Thyroid gland (tissue), 4 donors: Measurements from ENCODE around the gene DENND5A. TPM values are rescaled to one million over a fixed set of nuclear protein-coding genes. Genes with fewer than 3 reads are reported as not detected.
"Not testable (repeated sequence)": the region's sequence is repeated elsewhere in the genome, so short reads cannot be mapped to it uniquely, and the experiment has no call there.

Experiments used
- DNase-seq, 2 donors: peaks; one replicate each; pipeline ENCODE4 v3.0.0-alpha.2; 2019
- H3K27ac ChIP-seq, 3 donors: fragments of 200-600 bp; sonication (generic); 1 replicate in 2 of 3; 2 replicates in 1 of 3; pipeline ENCODE4 v1.5.1; 2016 to 2019; ENCODE audit warnings: mild to moderate bottlenecking in 1 of 3, moderate library complexity in 1 of 3
- H3K27me3 ChIP-seq: fragments of 200-600 bp; sonication (generic); one replicate; pipeline ENCODE4 v1.5.1; 2019
- H3K36me3 ChIP-seq, 2 donors: fragments of 200-600 bp; sonication (generic); one replicate each; pipeline ENCODE4 v1.5.1; 2016 to 2019
- H3K4me1 ChIP-seq, 2 donors: fragments of 200-600 bp; sonication (generic); one replicate each; pipeline ENCODE4 v1.5.1; 2017 to 2019
- H3K4me3 ChIP-seq, 3 donors: fragments of 200-600 bp; sonication (generic); replicated peaks in 1 of 3; 1 replicate in 2 of 3; 2 replicates in 1 of 3; pipeline ENCODE4 v1.5.1; 2016; ENCODE audit warnings: mild to moderate bottlenecking in 1 of 3
- H3K9me3 ChIP-seq: fragments of 200-600 bp; sonication (generic); one replicate; pipeline ENCODE4 v1.5.1; 2017
- POLR2A ChIP-seq, 2 donors: fragments of 450-650 bp; IDR thresholded peaks; one replicate each; pipeline ENCODE4 v1.6.1; 2017; ENCODE audit warnings: antibody characterized with exemption in 2 of 2, mild to moderate bottlenecking in 2 of 2, moderate library complexity in 1 of 2
- WGBS, 2 donors: methylation state at CpG; one replicate each; pipeline ENCODE4 v1.1.5; 2017; 5-methylcytosine and 5-hydroxymethylcytosine counted together
- intact Hi-C: fragments of 100-400 bp; cut with DNase I; formaldehyde crosslinking; loops from one replicate; pipeline ENCODE4 v1.15.1; 2023
- total RNA-seq, 4 donors: library from RNA; depleted of rRNA; stranded (reverse); fragments of >200 nt; gene quantifications; one replicate each; pipeline ENCODE4 v1.2.3, GENCODE V29; 2016
- TF ChIP-seq, protein P1 (sequence below), 6 experiments: fragments of 200-600 bp in 3 of 6; fragments of 450-650 bp in 3 of 6; sonication (generic) in 3 of 6; IDR thresholded peaks; one replicate each; pipeline ENCODE4 v1.5.1; 2016 to 2019; ENCODE audit warnings: antibody characterized with exemption in 6 of 6, mild to moderate bottlenecking in 2 of 6, inconsistent platforms in 1 of 6, moderate library complexity in 1 of 6

Gene DENND5A
- total RNA-seq, 4 donors from 2014 or later: 45.6 to 80.8 (median 59.3) TPM

GRCh38 chr11:9214765-9215164 lies 50.4 kb downstream of the DENND5A start:
- Histone ChIP-seq H3K36me3 (no peaks in the 10 kb centered on the region), H3K4me1 (peaks cover 0 to 7% of the 10 kb centered on the region in 2 donors), H3K9me3 (no peaks in the 10 kb centered on the region), H3K27me3 (no peaks in the 10 kb centered on the region), H3K4me3 (no peak overlapping the region), H3K27ac (no peak overlapping the region)
- 93 to 94% methylated on average over 5 of the region's 5 CpGs for WGBS, 2 donors
- intact Hi-C loops: no loop called here
- no peak for DNase-seq
- TF ChIP-seq, protein P1, sequence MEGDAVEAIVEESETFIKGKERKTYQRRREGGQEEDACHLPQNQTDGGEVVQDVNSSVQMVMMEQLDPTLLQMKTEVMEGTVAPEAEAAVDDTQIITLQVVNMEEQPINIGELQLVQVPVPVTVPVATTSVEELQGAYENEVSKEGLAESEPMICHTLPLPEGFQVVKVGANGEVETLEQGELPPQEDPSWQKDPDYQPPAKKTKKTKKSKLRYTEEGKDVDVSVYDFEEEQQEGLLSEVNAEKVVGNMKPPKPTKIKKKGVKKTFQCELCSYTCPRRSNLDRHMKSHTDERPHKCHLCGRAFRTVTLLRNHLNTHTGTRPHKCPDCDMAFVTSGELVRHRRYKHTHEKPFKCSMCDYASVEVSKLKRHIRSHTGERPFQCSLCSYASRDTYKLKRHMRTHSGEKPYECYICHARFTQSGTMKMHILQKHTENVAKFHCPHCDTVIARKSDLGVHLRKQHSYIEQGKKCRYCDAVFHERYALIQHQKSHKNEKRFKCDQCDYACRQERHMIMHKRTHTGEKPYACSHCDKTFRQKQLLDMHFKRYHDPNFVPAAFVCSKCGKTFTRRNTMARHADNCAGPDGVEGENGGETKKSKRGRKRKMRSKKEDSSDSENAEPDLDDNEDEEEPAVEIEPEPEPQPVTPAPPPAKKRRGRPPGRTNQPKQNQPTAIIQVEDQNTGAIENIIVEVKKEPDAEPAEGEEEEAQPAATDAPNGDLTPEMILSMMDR (IDR thresholded peaks at IDR 0.05): no peak
- no peak for TF ChIP-seq POLR2A (IDR thresholded peaks at IDR 0.05)

GRCh38 chr11:9211322-9211721 lies 53.8 kb downstream of the DENND5A start:
- TF ChIP-seq POLR2A (IDR thresholded peaks at IDR 0.05): no peak
- Histone ChIP-seq H3K27me3 (no peaks in the 10 kb centered on the region), H3K4me1 (peaks cover 0 to 21% of the 10 kb centered on the region in 2 donors), H3K4me3 (no peak overlapping the region), H3K27ac (no peak overlapping the region), H3K36me3 (no peaks in the 10 kb centered on the region), H3K9me3 (no peaks in the 10 kb centered on the region)
- 94 to 98% methylated on average over 3 of the region's 3 CpGs for WGBS, 2 donors
- intact Hi-C loops: no loop called here
- no peak for DNase-seq

DNA sequence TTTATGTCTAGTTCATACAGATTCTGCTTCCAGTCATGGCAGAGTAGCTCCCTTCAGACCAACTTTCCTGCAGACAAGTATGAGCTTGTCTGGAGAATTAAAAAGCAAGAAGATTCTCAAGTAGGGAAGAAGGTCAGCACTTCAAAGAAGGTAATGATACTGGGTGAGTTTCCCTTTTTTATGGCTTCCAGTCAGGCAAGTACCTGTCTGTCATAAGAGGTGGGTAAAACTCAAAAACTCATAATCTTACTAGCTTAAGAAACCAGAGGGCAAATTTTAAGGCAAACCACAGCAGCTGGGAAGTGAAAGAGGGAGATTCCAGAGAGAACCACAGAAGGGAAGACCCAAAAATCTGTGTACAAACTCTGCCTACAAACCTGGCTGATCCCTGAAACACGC lies 54.2 kb downstream of the DENND5A start:
- intact Hi-C loops: no loop called here
- H3K27ac ChIP-seq: no peak overlapping the region
- H3K27me3 ChIP-seq: no peaks in the 10 kb centered on the region
- peaks cover 0 to 21% of the 10 kb centered on the region in 2 donors for H3K4me1 ChIP-seq
- 87 to 95% methylated on average over 1 of the region's 1 CpG for WGBS, 2 donors
- H3K4me3 ChIP-seq: no peak overlapping the region
- DNase-seq: no peak
- TF ChIP-seq POLR2A (IDR thresholded peaks at IDR 0.05): no peak
- H3K9me3 ChIP-seq: no peaks in the 10 kb centered on the region
- H3K36me3 ChIP-seq: no peaks in the 10 kb centered on the region

DNA sequence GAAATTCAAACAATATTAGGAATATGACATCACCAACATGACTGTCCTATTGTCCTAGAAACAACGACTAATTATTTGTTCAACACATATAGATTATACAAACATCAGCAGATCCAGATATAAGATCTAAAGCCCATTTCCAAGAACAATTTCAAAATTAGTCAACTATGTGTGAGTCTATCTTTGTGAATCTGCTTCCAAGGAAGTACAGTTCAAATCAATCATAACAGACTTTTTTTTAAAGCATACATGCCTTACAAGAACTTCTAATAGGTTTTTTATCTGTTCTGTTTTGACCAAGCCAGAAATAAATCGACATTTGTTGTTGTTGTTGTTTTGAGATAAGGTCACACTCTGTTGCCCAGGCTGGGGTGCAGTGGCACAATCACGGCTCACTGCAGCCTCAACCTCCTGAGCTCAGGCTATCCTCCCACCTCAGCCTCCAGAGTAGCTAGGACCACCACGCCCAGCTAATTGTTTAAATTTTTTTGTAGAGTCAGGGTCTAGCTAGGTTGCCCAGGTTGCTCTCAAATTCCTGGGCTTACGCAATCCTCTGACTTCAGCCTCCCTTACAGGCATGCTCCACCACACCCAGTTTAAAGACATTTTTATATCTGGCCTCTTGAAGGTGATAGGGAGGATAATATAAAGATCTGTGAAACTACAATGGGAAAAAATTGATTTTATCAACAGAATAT lies 54.8 kb downstream of the DENND5A start:
- no peak for DNase-seq

GRCh38 chr11:9209604-9210003 lies 55.5 kb downstream of the DENND5A start:
- DNase-seq, intact Hi-C loops, H3K36me3 ChIP-seq, H3K4me3 ChIP-seq, H3K27me3 ChIP-seq, H3K27ac ChIP-seq, H3K9me3 ChIP-seq: not testable (repeated sequence)
- peaks cover 0 to 21% of the 10 kb centered on the region in 2 donors for H3K4me1 ChIP-seq
- WGBS, 2 donors: 94 to 96% methylated on average over 4 of the region's 4 CpGs

More for the DNA sequence above, 54.8 kb downstream of the DENND5A start:
- no peaks in the 10 kb centered on the region for H3K36me3 ChIP-seq
- no peaks in the 10 kb centered on the region for H3K27me3 ChIP-seq
- TF ChIP-seq, protein P1 (IDR thresholded peaks at IDR 0.05): no peak
- TF ChIP-seq POLR2A (IDR thresholded peaks at IDR 0.05): no peak
- H3K4me1 ChIP-seq: peaks cover 0 to 21% of the 10 kb centered on the region in 2 donors
- no peak overlapping the region for H3K27ac ChIP-seq
- intact Hi-C loops: no loop called here
- H3K4me3 ChIP-seq: no peak overlapping the region
- H3K9me3 ChIP-seq: no peaks in the 10 kb centered on the region
- 89 to 92% methylated on average over 5 of the region's 5 CpGs for WGBS, 2 donors

DNA sequence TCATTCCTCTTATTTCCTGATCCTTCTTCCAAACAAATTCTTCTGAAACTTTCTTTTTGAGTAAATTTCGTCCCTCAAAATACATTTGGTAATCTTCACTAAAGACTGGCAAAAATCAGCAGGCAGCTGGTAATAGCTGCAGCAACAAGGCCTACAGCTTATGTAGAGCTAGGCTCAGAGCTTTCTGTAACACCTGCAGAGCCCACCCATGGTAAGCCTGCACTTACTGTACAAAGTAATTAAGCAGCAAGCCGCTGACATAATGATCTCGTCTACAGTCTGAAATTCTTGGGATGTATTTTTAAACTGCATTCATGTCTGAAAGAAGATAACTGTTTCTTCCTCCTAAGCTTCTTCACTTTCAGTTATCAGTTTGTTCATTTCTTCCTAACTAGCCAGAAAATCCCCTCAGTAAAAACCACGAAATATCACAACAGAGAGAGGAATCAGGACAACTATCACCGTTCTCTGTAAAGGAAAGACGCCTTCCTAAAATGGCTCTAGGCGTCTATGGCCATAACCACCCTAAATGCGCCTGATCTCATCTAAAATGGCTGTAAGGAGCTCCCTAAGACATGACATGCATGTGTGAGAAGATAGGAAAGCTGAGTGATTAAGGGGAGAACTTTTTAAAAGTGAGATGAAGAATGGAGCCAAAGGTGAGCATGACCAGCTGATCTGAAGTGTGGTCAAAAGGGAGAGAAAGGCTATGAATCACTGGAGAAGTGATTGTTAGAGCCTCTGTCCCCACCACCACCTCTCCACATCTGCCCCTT lies 56.2 kb downstream of the DENND5A start:
- Histone ChIP-seq H3K27ac (no peak overlapping the region), H3K9me3 (no peaks in the 10 kb centered on the region), H3K4me1 (peaks cover 0 to 21% of the 10 kb centered on the region in 2 donors), H3K36me3 (peaks cover 0 to 2% of the 10 kb centered on the region in 2 donors), H3K4me3 (no peak overlapping the region), H3K27me3 (no peaks in the 10 kb centered on the region)
- no peak for TF ChIP-seq POLR2A (IDR thresholded peaks at IDR 0.05)
- TF ChIP-seq, protein P1 (IDR thresholded peaks at IDR 0.05): no peak
- DNase-seq: no peak
- intact Hi-C loops: no loop called here
- 84 to 90% methylated on average over 8 of the region's 8 CpGs for WGBS, 2 donors
